ENCODE data around the gene SLC4A1.

The SLC4A1 gene

GRCh38 chr17:44267818-44268490, at the start of gene SLC4A1:
Gene SLC4A1 (minus strand): TSS chr17:44268135. CDS start chr17:44262866, 5,269 bp downstream.
- no peak for DNase-seq (ENCODE audit: low read depth)
- TF ChIP-seq CTCF (IDR thresholded peaks at IDR 0.05; ENCODE audit: insufficient read depth, low read depth, low read length, missing control alignments) = no peak
- H3K4me3 ChIP-seq (ENCODE audit: low read depth, low read length) = no peak within 1 kb of the TSS

GRCh38 chr17:44317545-44317944, 49.6 kb upstream of the SLC4A1 start:
- TF ChIP-seq CTCF (IDR thresholded peaks at IDR 0.05; ENCODE audit: insufficient read depth, low read depth, low read length, missing control alignments) = no peak
- DNase-seq (ENCODE audit: low read depth) = no peak
- H3K4me3 ChIP-seq (ENCODE audit: low read depth, low read length) = no peak overlapping the region

GRCh38 chr17:44315760-44316731, 48.1 kb upstream of the SLC4A1 start:
- H3K4me3 ChIP-seq (ENCODE audit: low read depth, low read length) = no peak overlapping the region; the same call in 1 of the 2 replicates
- no peak for TF ChIP-seq CTCF (IDR thresholded peaks at IDR 0.05; ENCODE audit: insufficient read depth, low read depth, low read length, missing control alignments)
- DNase-seq (ENCODE audit: low read depth) = no peak

- peak overlapping the region; percentile 19; the same call in 1 of the 2 replicates for H3K4me3 ChIP-seq (ENCODE audit: low read depth, low read length)
- no peak for TF ChIP-seq CTCF (IDR thresholded peaks at IDR 0.05; ENCODE audit: insufficient read depth, low read depth, low read length, missing control alignments)
- peak; percentile 57 for DNase-seq (ENCODE audit: low read depth)
Measured at GRCh38 chr17:44314869-44315661, 47.1 kb upstream of the SLC4A1 start.

GRCh38 chr17:44314524-44314868, 46.6 kb upstream of the SLC4A1 start:
- TF ChIP-seq CTCF (IDR thresholded peaks at IDR 0.05; ENCODE audit: insufficient read depth, low read depth, low read length, missing control alignments) = no peak
- DNase-seq (ENCODE audit: low read depth) = no peak
- no peak overlapping the region for H3K4me3 ChIP-seq (ENCODE audit: low read depth, low read length)

GRCh38 chr17:44314031-44314430, 46.1 kb upstream of the SLC4A1 start:
- no peak for TF ChIP-seq CTCF (IDR thresholded peaks at IDR 0.05; ENCODE audit: insufficient read depth, low read depth, low read length, missing control alignments)
- no peak for DNase-seq (ENCODE audit: low read depth)
- H3K4me3 ChIP-seq (ENCODE audit: low read depth, low read length) = no peak overlapping the region

Data from GM12865 (cell line).